GM12878 (cell line): ENCODE data around the gene MAD1L1. TPM values are rescaled to one million over a fixed set of nuclear protein-coding genes. Genes with fewer than 3 reads are reported as not detected.

Experiments used
- ATAC-seq: fragments of 200-7000 bp; cut with Tn5 transposase; 3 replicates; pipeline ENCODE4 v1.9.1; 2020; ENCODE audit warnings: mild to moderate bottlenecking, moderate library complexity
- BruUV-seq: library from RNA; stranded (reverse); fragments of 400-500 nt; replicated peaks from 2 replicates; lab custom pipeline; 2021; lab: Mats Ljungman, UMichigan
- CTCF ChIA-PET: fragments of 300-600 bp; sonication (Branson Sonifier 250); formaldehyde crosslinking; extraction: SDS; loops from one replicate; lab custom pipeline; 2021; ENCODE audit warnings: inconsistent platforms; lab: Yijun Ruan, JAX
- POLR2A ChIA-PET: fragments of 350-600 bp; formaldehyde crosslinking; extraction: SDS; loops from one replicate; lab custom pipeline; 2021; ENCODE audit warnings: inconsistent platforms; lab: Charles Lee
- RAD21 ChIA-PET: fragments of 300-600 bp; sonication (Branson Sonifier 250); formaldehyde crosslinking; loops from one replicate; lab custom pipeline; 2023; ENCODE audit warnings: antibody characterized with exemption; ENCODE audit not compliant: unreplicated experiment; lab: Charles Lee
- SMC1A ChIA-PET: fragments of 300-600 bp; sonication (Branson Sonifier 250); formaldehyde crosslinking; loops from one replicate; lab custom pipeline; 2023; ENCODE audit not compliant: unreplicated experiment, uncharacterized antibody; lab: Charles Lee
- DNase-seq: peaks from one replicate; pipeline ENCODE4 v3.0.0-alpha.2; 2011; ENCODE audit warnings: low read depth, low spot score
- FAIRE-seq: peaks from 3 replicates; lab custom pipeline; 2011; peaks lifted over from hg19 to GRCh38; lab: Jason Lieb, UNC
- H2AFZ ChIP-seq: 2 replicates; pipeline ENCODE4 v1.6.0; 2011; ENCODE audit warnings: low read depth, low read length, control low read depth; ENCODE audit not compliant: control insufficient read depth
- H3K27ac ChIP-seq: 2 replicates; pipeline ENCODE4 v1.5.1; 2011; ENCODE audit warnings: control low read depth; ENCODE audit not compliant: control insufficient read depth, insufficient read depth
- H3K27me3 ChIP-seq, 2 experiments: replicated peaks in 1 of 2; 2 replicates each; pipeline versions ENCODE4 v1.6.0 to v1.6.1; 2011; ENCODE audit warnings: low read length in 1 of 2; ENCODE audit not compliant: control insufficient read depth in 2 of 2, insufficient read depth in 2 of 2
- H3K36me3 ChIP-seq, 2 experiments: 2 replicates each; pipeline ENCODE4 v1.5.1; 2011; ENCODE audit warnings: low read length in 1 of 2; ENCODE audit not compliant: control insufficient read depth in 2 of 2, insufficient read depth in 2 of 2
- H3K4me1 ChIP-seq: 2 replicates; pipeline ENCODE4 v1.6.1; 2011; ENCODE audit warnings: mild to moderate bottlenecking, low read length, moderate library complexity, mixed read lengths; ENCODE audit not compliant: control insufficient read depth, insufficient read depth
- H3K4me2 ChIP-seq: 2 replicates; pipeline ENCODE4 v1.6.0; 2011; ENCODE audit warnings: control low read depth; ENCODE audit not compliant: control insufficient read depth, insufficient read depth
- H3K4me3 ChIP-seq: fragments of 200-600 bp; sonication (generic); 2 replicates; pipeline ENCODE4 v1.5.1; 2016
- H3K79me2 ChIP-seq: 2 replicates; pipeline ENCODE4 v1.6.0; 2011; ENCODE audit warnings: low read length; ENCODE audit not compliant: control insufficient read depth, insufficient read depth
- H3K9ac ChIP-seq: 2 replicates; pipeline ENCODE4 v1.8.0; 2011; ENCODE audit warnings: low read length, control low read depth, mixed read lengths; ENCODE audit not compliant: control insufficient read depth, insufficient read depth
- H3K9me3 ChIP-seq: replicated peaks from 3 replicates; pipeline ENCODE4 v1.5.1; 2011; ENCODE audit warnings: mild to moderate bottlenecking, low read length; ENCODE audit not compliant: control insufficient read depth, insufficient read depth
- H4K20me1 ChIP-seq: 2 replicates; pipeline ENCODE4 v1.6.0; 2011; ENCODE audit not compliant: control insufficient read depth, insufficient read depth
- BRCA1 ChIP-seq: IDR thresholded peaks from 2 replicates; pipeline ENCODE4 v1.6.1; 2011; ENCODE audit warnings: low read depth, low read length, improper control_type of control experiment
- CHD1 ChIP-seq: IDR thresholded peaks from 2 replicates; pipeline ENCODE4 v1.6.1; 2012; ENCODE audit warnings: low read depth, low read length, improper control_type of control experiment
- IRF4 ChIP-seq: IDR thresholded peaks from 2 replicates; pipeline ENCODE4 v1.6.1; 2011; ENCODE audit warnings: low read depth, low read length
- JUNB ChIP-seq: IDR thresholded peaks from 2 replicates; pipeline ENCODE4 v1.6.1; 2016; ENCODE audit warnings: antibody characterized with exemption, mild to moderate bottlenecking
- MLLT1 ChIP-seq: fragments of 450-650 bp; IDR thresholded peaks from 2 replicates; pipeline ENCODE4 v1.6.1; 2016; ENCODE audit warnings: mild to moderate bottlenecking
- NFIC ChIP-seq: IDR thresholded peaks from 2 replicates; pipeline ENCODE4 v1.6.1; 2012; ENCODE audit warnings: low read depth, mild to moderate bottlenecking, inconsistent platforms, low read length, moderate library complexity
- NR2C2 ChIP-seq: IDR thresholded peaks from 2 replicates; pipeline ENCODE4 v1.6.1; 2011; ENCODE audit warnings: borderline replicate concordance, low read depth; ENCODE audit not compliant: control insufficient read depth, insufficient read length
- RBBP5 ChIP-seq: fragments of 200-600 bp; sonication (generic); conservative IDR thresholded peaks from 2 replicates; pipeline ENCODE4 v1.6.1; 2016
- RUNX3 ChIP-seq: IDR thresholded peaks from 2 replicates; pipeline ENCODE4 v1.6.1; 2012; ENCODE audit warnings: low read length, inconsistent platforms
- SUPT20H ChIP-seq: IDR thresholded peaks from 2 replicates; pipeline ENCODE4 v1.6.1; 2011; ENCODE audit warnings: low read depth, mild to moderate bottlenecking, low read length, moderate library complexity, borderline replicate concordance; ENCODE audit not compliant: control insufficient read depth
- TAF1 ChIP-seq: IDR thresholded peaks from 2 replicates; pipeline ENCODE4 v1.6.1; 2011; ENCODE audit warnings: mild to moderate bottlenecking, low read depth, low read length, borderline replicate concordance
- ZNF24 ChIP-seq: fragments of 450-650 bp; IDR thresholded peaks from 2 replicates; pipeline ENCODE4 v1.6.1; 2017; ENCODE audit warnings: antibody characterized with exemption, mild to moderate bottlenecking
- ZSCAN29 ChIP-seq: fragments of 450-650 bp; IDR thresholded peaks from 2 replicates; pipeline ENCODE4 v1.6.1; 2017; ENCODE audit warnings: mild to moderate bottlenecking, moderate library complexity
- WGBS: methylation state at CpG from one replicate; pipeline ENCODE4 v1.1.6; 2016; ENCODE audit warnings: low lambda C conversion rate; ENCODE audit not compliant: insufficient replicate concordance, insufficient coverage; ENCODE audit errors: missing lambda C conversion rate; 5-methylcytosine and 5-hydroxymethylcytosine counted together
- in situ Hi-C: fragments of 300-500 bp; cut with MboI; formaldehyde crosslinking; loops from 9 replicates; pipeline ENCODE4 v1.14.3; 2018; ENCODE audit warnings: mixed read lengths
- intact Hi-C: fragments of 100-400 bp; cut with micrococcal nuclease; formaldehyde crosslinking; loops from one replicate; pipeline ENCODE4 v1.14.2; 2022; ENCODE audit not compliant: unreplicated experiment
- polyA plus RNA-seq, 11 experiments: library from polyadenylated mRNA; depleted of rRNA in 4 of 11; unstranded in 6 of 11; stranded (reverse) in 5 of 11; fragments of >200 nt; fragmentation: Nextera tagmentation in 4 of 11; fragmentation: Illumina TruSeq in 1 of 11; extraction: Ambion mirVana in 4 of 11; extraction: Trizol in 1 of 11; gene quantifications; 1 replicate in 1 of 11; 2 replicates in 10 of 11; pipeline versions ENCODE4 v1.2.1 to v1.2.3, GENCODE V29; 2011 to 2016; ENCODE audit warnings: inconsistent platforms in 2 of 11, missing spikeins in 2 of 11, low read depth in 1 of 11
- total RNA-seq, 4 experiments: library from RNA; depleted of rRNA in 3 of 4; stranded (reverse); fragments of >200 nt in 3 of 4; fragmentation: Illumina TruSeq in 1 of 4; extraction: Trizol in 1 of 4; gene quantifications; 2 replicates each; pipeline versions ENCODE4 v1.2.1 to v1.2.3, GENCODE V29; 2013 to 2021
- TF ChIP-seq, protein P1 (sequence below): fragments of 450-650 bp; IDR thresholded peaks from 2 replicates; pipeline ENCODE4 v1.6.1; 2016; ENCODE audit warnings: mild to moderate bottlenecking, moderate library complexity, borderline replicate concordance
- TF ChIP-seq, protein P2 (sequence below): fragments of 450-650 bp; IDR thresholded peaks from 2 replicates; pipeline ENCODE4 v1.6.1; 2014; ENCODE audit warnings: mild to moderate bottlenecking
- TF ChIP-seq, protein P3 (sequence below): IDR thresholded peaks from 2 replicates; pipeline ENCODE4 v1.6.1; 2011; ENCODE audit warnings: low read depth, mild to moderate bottlenecking, low read length, moderate library complexity, borderline replicate concordance; ENCODE audit errors: extremely low read depth

MAD1L1 gene
- total and polyA plus RNA-seq, 10 of the 15 experiments (the other 5 are each of a cell fraction or from before 2014, with no cell fraction given): 2.2 to 76.8 (median 38.3) TPM

DNA sequence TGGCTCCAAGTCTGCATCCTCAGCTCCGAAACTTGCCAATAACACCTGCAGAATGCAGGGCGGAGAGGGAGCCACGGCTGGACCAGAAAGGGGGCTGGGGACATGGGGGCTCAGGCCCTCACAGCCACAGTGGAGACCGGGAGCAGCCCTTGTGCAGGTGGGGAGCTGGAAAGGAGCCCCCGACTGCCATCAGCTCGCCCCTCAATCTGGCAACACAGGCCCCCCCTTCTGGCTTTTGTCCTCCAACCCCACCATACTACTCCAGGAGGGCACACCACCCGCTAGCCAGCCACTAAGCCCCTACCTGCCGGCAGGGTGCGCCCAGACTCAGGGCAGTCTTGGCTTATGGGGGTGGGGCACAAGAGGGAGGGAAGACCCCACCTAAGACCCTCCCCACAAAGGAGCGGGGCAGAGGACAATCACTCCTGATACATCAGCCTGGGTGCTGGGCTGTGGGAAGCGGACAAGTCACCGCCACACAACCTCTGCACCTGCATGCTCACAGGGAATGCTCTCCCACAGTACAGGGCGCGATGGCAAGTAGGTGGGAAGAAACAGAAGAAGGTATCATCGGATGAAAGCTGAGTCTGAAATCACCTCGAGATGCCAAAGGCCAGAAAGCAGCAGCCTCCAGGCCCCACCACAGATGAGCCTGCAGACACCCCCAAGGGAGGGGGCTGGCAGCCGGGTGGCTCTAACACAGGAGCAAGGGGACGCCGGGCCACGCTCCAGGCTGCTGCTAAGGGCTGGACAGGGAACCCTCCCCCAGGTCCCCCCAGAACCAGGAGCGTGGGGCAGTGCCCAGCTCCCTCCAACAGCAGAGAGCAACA is 297.4 kb downstream of the MAD1L1 start:
- DNase-seq (no peak), ATAC-seq (no peak), FAIRE-seq (no peak)
- ChIA-PET SMC1A (no interaction called here), CTCF (no interaction called here), RAD21 (no interaction called here), POLR2A (no interaction called here)
- no peak overlapping the region for H3K4me3 ChIP-seq
- H3K79me2 ChIP-seq: peaks cover 18% of the 10 kb centered on the region
- H3K4me1 ChIP-seq: peaks cover 11% of the 10 kb centered on the region
- H3K9me3 ChIP-seq: peaks cover 4% of the 10 kb centered on the region; the same call in 1 of the 3 replicates
- H3K36me3 ChIP-seq: peaks cover 0 to 9% of the 10 kb centered on the region in 2 experiments; a peak in 2 of 4 replicates
- H3K4me2 ChIP-seq: no peak overlapping the region
- H3K9ac ChIP-seq: no peak overlapping the region
- in situ Hi-C loops (no loop called here), intact Hi-C loops (no loop called here)
- 94% methylated on average over 19 of the region's 21 CpGs for WGBS
- H4K20me1 ChIP-seq: no peaks in the 10 kb centered on the region
- no peaks in the 10 kb centered on the region for H3K27me3 ChIP-seq
- H2AFZ ChIP-seq: no peak overlapping the region
- H3K27ac ChIP-seq: no peak overlapping the region
- no TSS peak for BruUV-seq
- no peak for TF ChIP-seq RBBP5
- TF ChIP-seq, protein P1, sequence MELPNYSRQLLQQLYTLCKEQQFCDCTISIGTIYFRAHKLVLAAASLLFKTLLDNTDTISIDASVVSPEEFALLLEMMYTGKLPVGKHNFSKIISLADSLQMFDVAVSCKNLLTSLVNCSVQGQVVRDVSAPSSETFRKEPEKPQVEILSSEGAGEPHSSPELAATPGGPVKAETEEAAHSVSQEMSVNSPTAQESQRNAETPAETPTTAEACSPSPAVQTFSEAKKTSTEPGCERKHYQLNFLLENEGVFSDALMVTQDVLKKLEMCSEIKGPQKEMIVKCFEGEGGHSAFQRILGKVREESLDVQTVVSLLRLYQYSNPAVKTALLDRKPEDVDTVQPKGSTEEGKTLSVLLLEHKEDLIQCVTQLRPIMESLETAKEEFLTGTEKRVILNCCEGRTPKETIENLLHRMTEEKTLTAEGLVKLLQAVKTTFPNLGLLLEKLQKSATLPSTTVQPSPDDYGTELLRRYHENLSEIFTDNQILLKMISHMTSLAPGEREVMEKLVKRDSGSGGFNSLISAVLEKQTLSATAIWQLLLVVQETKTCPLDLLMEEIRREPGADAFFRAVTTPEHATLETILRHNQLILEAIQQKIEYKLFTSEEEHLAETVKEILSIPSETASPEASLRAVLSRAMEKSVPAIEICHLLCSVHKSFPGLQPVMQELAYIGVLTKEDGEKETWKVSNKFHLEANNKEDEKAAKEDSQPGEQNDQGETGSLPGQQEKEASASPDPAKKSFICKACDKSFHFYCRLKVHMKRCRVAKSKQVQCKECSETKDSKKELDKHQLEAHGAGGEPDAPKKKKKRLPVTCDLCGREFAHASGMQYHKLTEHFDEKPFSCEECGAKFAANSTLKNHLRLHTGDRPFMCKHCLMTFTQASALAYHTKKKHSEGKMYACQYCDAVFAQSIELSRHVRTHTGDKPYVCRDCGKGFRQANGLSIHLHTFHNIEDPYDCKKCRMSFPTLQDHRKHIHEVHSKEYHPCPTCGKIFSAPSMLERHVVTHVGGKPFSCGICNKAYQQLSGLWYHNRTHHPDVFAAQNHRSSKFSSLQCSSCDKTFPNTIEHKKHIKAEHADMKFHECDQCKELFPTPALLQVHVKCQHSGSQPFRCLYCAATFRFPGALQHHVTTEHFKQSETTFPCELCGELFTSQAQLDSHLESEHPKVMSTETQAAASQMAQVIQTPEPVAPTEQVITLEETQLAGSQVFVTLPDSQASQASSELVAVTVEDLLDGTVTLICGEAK: no peak
- no peak for TF ChIP-seq SUPT20H
- TF ChIP-seq, protein P2, sequence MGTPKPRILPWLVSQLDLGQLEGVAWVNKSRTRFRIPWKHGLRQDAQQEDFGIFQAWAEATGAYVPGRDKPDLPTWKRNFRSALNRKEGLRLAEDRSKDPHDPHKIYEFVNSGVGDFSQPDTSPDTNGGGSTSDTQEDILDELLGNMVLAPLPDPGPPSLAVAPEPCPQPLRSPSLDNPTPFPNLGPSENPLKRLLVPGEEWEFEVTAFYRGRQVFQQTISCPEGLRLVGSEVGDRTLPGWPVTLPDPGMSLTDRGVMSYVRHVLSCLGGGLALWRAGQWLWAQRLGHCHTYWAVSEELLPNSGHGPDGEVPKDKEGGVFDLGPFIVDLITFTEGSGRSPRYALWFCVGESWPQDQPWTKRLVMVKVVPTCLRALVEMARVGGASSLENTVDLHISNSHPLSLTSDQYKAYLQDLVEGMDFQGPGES: no peak
- TF ChIP-seq JUNB: no peak
- no peak for TF ChIP-seq ZNF24
- TF ChIP-seq CHD1: no peak
- TF ChIP-seq TAF1: no peak
- TF ChIP-seq MLLT1: no peak
- no peak for TF ChIP-seq NR2C2
- TF ChIP-seq, protein P3, sequence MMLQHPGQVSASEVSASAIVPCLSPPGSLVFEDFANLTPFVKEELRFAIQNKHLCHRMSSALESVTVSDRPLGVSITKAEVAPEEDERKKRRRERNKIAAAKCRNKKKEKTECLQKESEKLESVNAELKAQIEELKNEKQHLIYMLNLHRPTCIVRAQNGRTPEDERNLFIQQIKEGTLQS: no peak
- no peak for TF ChIP-seq BRCA1
- no peak for TF ChIP-seq IRF4
- TF ChIP-seq ZSCAN29: no peak
- no peak for TF ChIP-seq NFIC
- no peak for TF ChIP-seq RUNX3
